Liver (tissue), 9 donors: Measurements from ENCODE around the gene MAGI1. TPM values are rescaled to one million over a fixed set of nuclear protein-coding genes. Genes with fewer than 3 reads are reported as not detected.

ENCODE experiments used
- DNase-seq: peaks from one replicate; pipeline ENCODE4 v3.0.0-alpha.2; 2017; ENCODE audit warnings: low spot score
- H3K27ac ChIP-seq, 2 donors: one replicate each; pipeline ENCODE4 v1.7.0; 2013; ENCODE audit warnings: inconsistent platforms in 2 of 2, low read length in 2 of 2, control low read depth in 1 of 2, low read depth in 1 of 2, mild to moderate bottlenecking in 1 of 2
- H3K27me3 ChIP-seq, 4 donors: one replicate each; pipeline versions ENCODE4 v1.6.1 to v1.7.0; 2013; ENCODE audit warnings: low read length in 3 of 4, inconsistent platforms in 1 of 4, mild to moderate bottlenecking in 1 of 4, moderate library complexity in 1 of 4; ENCODE audit not compliant: control insufficient read depth in 4 of 4, insufficient read depth in 4 of 4
- H3K36me3 ChIP-seq, 4 donors: one replicate each; pipeline versions ENCODE4 v1.6.1 to v1.7.0; 2013; ENCODE audit warnings: low read length in 3 of 4, mild to moderate bottlenecking in 3 of 4, low read depth in 1 of 4, moderate library complexity in 1 of 4; ENCODE audit not compliant: control insufficient read depth in 4 of 4, insufficient read depth in 3 of 4
- H3K4me1 ChIP-seq, 4 donors: one replicate each; pipeline versions ENCODE4 v1.6.1 to v1.7.0; 2013; ENCODE audit warnings: low read length in 3 of 4, mild to moderate bottlenecking in 3 of 4, moderate library complexity in 1 of 4; ENCODE audit not compliant: control insufficient read depth in 4 of 4, insufficient read depth in 4 of 4
- H3K4me3 ChIP-seq, 3 donors: one replicate each; pipeline versions ENCODE4 v1.6.1 to v1.7.0; 2013; ENCODE audit warnings: low read length in 3 of 3, control low read depth in 1 of 3, low read depth in 1 of 3, mild to moderate bottlenecking in 1 of 3
- H3K9ac ChIP-seq, 2 donors: one replicate each; pipeline ENCODE4 v1.7.0; 2013; ENCODE audit warnings: low read length in 2 of 2, mild to moderate bottlenecking in 2 of 2, moderate library complexity in 2 of 2, control low read depth in 1 of 2, low read depth in 1 of 2
- H3K9me3 ChIP-seq, 4 donors: one replicate each; pipeline versions ENCODE4 v1.6.1 to v1.7.0; 2013; ENCODE audit warnings: low read length in 3 of 4; ENCODE audit not compliant: control insufficient read depth in 4 of 4
- EGR1 ChIP-seq, 2 donors: IDR thresholded peaks; 2 replicates each; pipeline ENCODE4 v1.6.1; 2016 to 2018; ENCODE audit warnings: antibody characterized with exemption in 2 of 2, low read depth in 2 of 2
- FOXA2 ChIP-seq: IDR thresholded peaks from 2 replicates; pipeline ENCODE4 v1.6.1; 2016; ENCODE audit warnings: antibody characterized with exemption
- HNF4A ChIP-seq, 2 donors: conservative IDR thresholded peaks; 2 replicates each; pipeline ENCODE4 v1.6.1; 2016; ENCODE audit warnings: antibody characterized with exemption in 2 of 2, mild to moderate bottlenecking in 2 of 2
- HNF4G ChIP-seq: IDR thresholded peaks from 2 replicates; pipeline ENCODE4 v1.6.1; 2016; ENCODE audit warnings: antibody characterized with exemption
- JUND ChIP-seq, 2 donors: IDR thresholded peaks; 2 replicates each; pipeline ENCODE4 v1.6.1; 2016; ENCODE audit warnings: antibody characterized with exemption in 2 of 2
- NR2F2 ChIP-seq: IDR thresholded peaks from 2 replicates; pipeline ENCODE4 v1.6.1; 2016; ENCODE audit warnings: antibody characterized with exemption
- RAD21 ChIP-seq, 2 donors: IDR thresholded peaks; 2 replicates each; pipeline ENCODE4 v1.6.1; 2016; ENCODE audit warnings: antibody characterized with exemption in 2 of 2, mild to moderate bottlenecking in 2 of 2
- SP1 ChIP-seq: IDR thresholded peaks from 2 replicates; pipeline ENCODE4 v1.6.1; 2018; ENCODE audit warnings: antibody characterized with exemption, mild to moderate bottlenecking
- TAF1 ChIP-seq: conservative IDR thresholded peaks from 2 replicates; pipeline ENCODE4 v1.6.1; 2016; ENCODE audit warnings: antibody characterized with exemption, mild to moderate bottlenecking
- WGBS: extraction: QIAGEN DNeasy Blood & Tissue Kit; methylation state at CpG from one replicate; pipeline ENCODE4 v1.1.7; 2013; 5-methylcytosine and 5-hydroxymethylcytosine counted together
- polyA plus RNA-seq, 2 donors: library from polyadenylated mRNA; stranded (reverse) in 1 of 2; unstranded in 1 of 2; fragments of 200-250 nt in 1 of 2; fragments of >200 nt in 1 of 2; fragmentation: Nextera tagmentation in 1 of 2; extraction: Ambion mirVana in 1 of 2; gene quantifications; one replicate each; pipeline versions ENCODE4 v1.2.1 to v1.2.3, GENCODE V29; 2013 to 2015
- total RNA-seq, 2 donors: library from RNA; depleted of rRNA; stranded (reverse); fragments of >200 nt; gene quantifications; one replicate each; pipeline ENCODE4 v1.2.3, GENCODE V29; 2014
- TF ChIP-seq, protein P1 (sequence below): IDR thresholded peaks from 2 replicates; pipeline ENCODE4 v1.6.1; 2016; ENCODE audit warnings: antibody characterized with exemption
- TF ChIP-seq, protein P2 (sequence below): IDR thresholded peaks from 2 replicates; pipeline ENCODE4 v1.6.1; 2016; ENCODE audit warnings: antibody characterized with exemption, mild to moderate bottlenecking
- TF ChIP-seq, protein P3 (sequence below): IDR thresholded peaks from 2 replicates; pipeline ENCODE4 v1.6.1; 2016; ENCODE audit warnings: antibody characterized with exemption
- TF ChIP-seq, protein P4 (sequence below): IDR thresholded peaks from 2 replicates; pipeline ENCODE4 v1.6.1; 2016; ENCODE audit warnings: antibody characterized with exemption
- donor health status: healthy.
- donor health status: healthy.
- donor health status: healthy.
- donor health status: healthy.
- donor health status: healthy.

The MAGI1 gene
- total and polyA plus RNA-seq, 4 donors = 9.6 to 68.8 (median 14.0) TPM

DNA sequence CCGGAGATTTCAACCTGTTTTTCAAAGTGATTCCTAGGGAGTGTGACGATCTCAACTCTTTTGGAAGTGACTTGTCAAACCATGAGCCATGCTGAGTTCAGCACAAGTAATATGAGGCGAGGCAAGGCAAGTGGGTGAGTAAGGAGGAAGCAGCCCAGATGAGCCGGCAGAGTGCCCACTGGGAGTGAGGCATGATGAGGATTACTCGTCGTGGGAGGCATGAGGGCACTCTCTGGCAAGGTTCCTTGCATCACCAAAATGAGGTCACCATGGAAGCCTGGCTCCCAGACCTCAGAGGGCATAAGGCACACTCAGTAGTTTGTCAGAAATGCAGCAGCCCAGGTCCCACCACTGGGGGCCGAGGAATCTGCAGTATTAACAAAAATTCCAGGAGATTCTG lies 636.1 kb downstream of the MAGI1 start:
- no peak for DNase-seq
- Histone ChIP-seq H3K9me3 (no peaks in the 10 kb centered on the region), H3K36me3 (no peaks in the 10 kb centered on the region), H3K9ac (no peak overlapping the region), H3K4me1 (peaks cover 0 to 6% (median under 1%) of the 10 kb centered on the region in 4 donors), H3K4me3 (no peak overlapping the region), H3K27me3 (no peaks in the 10 kb centered on the region), H3K27ac (no peak overlapping the region)
- WGBS = 89% methylated on average over 7 of the region's 7 CpGs
- TF ChIP-seq, protein P1, sequence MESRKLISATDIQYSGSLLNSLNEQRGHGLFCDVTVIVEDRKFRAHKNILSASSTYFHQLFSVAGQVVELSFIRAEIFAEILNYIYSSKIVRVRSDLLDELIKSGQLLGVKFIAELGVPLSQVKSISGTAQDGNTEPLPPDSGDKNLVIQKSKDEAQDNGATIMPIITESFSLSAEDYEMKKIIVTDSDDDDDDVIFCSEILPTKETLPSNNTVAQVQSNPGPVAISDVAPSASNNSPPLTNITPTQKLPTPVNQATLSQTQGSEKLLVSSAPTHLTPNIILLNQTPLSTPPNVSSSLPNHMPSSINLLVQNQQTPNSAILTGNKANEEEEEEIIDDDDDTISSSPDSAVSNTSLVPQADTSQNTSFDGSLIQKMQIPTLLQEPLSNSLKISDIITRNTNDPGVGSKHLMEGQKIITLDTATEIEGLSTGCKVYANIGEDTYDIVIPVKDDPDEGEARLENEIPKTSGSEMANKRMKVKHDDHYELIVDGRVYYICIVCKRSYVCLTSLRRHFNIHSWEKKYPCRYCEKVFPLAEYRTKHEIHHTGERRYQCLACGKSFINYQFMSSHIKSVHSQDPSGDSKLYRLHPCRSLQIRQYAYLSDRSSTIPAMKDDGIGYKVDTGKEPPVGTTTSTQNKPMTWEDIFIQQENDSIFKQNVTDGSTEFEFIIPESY = no peak
- TF ChIP-seq, protein P2, sequence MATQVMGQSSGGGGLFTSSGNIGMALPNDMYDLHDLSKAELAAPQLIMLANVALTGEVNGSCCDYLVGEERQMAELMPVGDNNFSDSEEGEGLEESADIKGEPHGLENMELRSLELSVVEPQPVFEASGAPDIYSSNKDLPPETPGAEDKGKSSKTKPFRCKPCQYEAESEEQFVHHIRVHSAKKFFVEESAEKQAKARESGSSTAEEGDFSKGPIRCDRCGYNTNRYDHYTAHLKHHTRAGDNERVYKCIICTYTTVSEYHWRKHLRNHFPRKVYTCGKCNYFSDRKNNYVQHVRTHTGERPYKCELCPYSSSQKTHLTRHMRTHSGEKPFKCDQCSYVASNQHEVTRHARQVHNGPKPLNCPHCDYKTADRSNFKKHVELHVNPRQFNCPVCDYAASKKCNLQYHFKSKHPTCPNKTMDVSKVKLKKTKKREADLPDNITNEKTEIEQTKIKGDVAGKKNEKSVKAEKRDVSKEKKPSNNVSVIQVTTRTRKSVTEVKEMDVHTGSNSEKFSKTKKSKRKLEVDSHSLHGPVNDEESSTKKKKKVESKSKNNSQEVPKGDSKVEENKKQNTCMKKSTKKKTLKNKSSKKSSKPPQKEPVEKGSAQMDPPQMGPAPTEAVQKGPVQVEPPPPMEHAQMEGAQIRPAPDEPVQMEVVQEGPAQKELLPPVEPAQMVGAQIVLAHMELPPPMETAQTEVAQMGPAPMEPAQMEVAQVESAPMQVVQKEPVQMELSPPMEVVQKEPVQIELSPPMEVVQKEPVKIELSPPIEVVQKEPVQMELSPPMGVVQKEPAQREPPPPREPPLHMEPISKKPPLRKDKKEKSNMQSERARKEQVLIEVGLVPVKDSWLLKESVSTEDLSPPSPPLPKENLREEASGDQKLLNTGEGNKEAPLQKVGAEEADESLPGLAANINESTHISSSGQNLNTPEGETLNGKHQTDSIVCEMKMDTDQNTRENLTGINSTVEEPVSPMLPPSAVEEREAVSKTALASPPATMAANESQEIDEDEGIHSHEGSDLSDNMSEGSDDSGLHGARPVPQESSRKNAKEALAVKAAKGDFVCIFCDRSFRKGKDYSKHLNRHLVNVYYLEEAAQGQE = no peak
- TF ChIP-seq, protein P3, sequence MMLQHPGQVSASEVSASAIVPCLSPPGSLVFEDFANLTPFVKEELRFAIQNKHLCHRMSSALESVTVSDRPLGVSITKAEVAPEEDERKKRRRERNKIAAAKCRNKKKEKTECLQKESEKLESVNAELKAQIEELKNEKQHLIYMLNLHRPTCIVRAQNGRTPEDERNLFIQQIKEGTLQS = no peak
- no peak for TF ChIP-seq JUND (IDR thresholded peaks at IDR 0.05)
- TF ChIP-seq FOXA2 = no peak
- TF ChIP-seq TAF1 = no peak
- TF ChIP-seq, protein P4, sequence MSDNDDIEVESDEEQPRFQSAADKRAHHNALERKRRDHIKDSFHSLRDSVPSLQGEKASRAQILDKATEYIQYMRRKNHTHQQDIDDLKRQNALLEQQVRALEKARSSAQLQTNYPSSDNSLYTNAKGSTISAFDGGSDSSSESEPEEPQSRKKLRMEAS = no peak
- TF ChIP-seq HNF4G = no peak
- no peak for TF ChIP-seq EGR1 (IDR thresholded peaks at IDR 0.05; ENCODE audit: low read depth in 2 of 2)
- no peak for TF ChIP-seq NR2F2
- no peak for TF ChIP-seq RAD21 (IDR thresholded peaks at IDR 0.05)

DNA sequence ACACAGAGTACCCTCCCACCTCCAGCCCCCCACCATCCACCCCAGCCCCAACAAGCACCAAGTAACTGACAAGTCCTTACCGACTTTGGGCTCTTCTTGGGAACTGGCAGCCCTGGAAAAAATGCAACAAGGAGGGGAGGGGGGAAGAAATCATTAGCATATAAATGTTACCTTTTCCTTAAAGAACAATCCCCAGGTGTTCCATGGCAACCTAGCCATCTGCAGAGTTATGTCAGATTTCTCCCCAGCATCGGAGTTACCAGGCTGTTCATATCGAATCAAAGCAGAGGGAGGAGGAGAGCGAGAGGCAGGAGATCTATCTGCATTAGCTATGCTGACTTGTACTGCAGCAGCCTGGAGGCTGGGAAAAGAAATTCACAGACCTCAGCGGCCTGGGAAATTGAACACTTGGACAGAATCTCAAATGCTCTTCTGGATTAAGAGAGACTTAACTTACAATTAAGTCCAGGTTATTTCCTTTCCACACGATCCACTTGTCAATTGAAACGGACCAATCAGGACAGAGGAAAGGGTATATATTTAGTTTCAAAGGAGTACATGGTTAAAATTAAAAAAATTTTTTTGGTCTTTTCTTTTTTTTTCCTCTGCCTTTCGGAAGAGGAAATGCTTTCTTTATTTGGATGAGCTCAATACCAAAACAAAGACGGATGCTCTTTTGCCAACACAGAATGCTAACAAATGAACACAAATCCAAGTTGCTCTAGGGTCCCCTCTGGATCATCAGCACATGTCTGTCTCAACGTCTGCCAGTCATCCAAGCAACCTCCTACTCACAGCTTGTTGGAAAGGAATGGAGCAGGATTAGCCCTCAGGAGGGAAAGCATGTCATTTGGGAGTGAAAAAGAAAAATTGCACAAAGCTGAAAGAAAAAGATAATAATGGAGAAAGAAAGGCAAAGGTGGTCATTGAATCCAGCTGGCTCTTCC lies 637.1 kb downstream of the MAGI1 start:
- no peak for DNase-seq
- H3K9ac ChIP-seq = no peak overlapping the region
- WGBS = 78% methylated on average over 10 of the region's 10 CpGs
- H3K4me3 ChIP-seq = no peak overlapping the region
- H3K4me1 ChIP-seq = peaks cover 0 to 5% (median under 1%) of the 10 kb centered on the region in 4 donors
- TF ChIP-seq, protein P2 = no peak
- TF ChIP-seq SP1 = no peak
- TF ChIP-seq EGR1 (IDR thresholded peaks at IDR 0.05; ENCODE audit: low read depth in 2 of 2) = no peak
- TF ChIP-seq, protein P4 = no peak
- TF ChIP-seq HNF4A (conservative IDR thresholded peaks at IDR 0.05) = no peak
- peaks cover 0 to under 1% (median 0%) of the 10 kb centered on the region in 4 donors for H3K36me3 ChIP-seq
- H3K27ac ChIP-seq = no peak overlapping the region
- H3K27me3 ChIP-seq = no peaks in the 10 kb centered on the region
- no peaks in the 10 kb centered on the region for H3K9me3 ChIP-seq
